C4-2B (cell line): ENCODE data around the gene TGFB3.

Experiments
- ZFX ChIP-seq: fragments of 450-650 bp; IDR thresholded peaks from 2 replicates; pipeline ENCODE4 v1.6.1; 2017
- TF ChIP-seq, protein P1 (sequence below): fragments of 450-650 bp; conservative IDR thresholded peaks from 2 replicates; pipeline ENCODE4 v1.5.1; 2017; ENCODE audit warnings: mild to moderate bottlenecking

DNA sequence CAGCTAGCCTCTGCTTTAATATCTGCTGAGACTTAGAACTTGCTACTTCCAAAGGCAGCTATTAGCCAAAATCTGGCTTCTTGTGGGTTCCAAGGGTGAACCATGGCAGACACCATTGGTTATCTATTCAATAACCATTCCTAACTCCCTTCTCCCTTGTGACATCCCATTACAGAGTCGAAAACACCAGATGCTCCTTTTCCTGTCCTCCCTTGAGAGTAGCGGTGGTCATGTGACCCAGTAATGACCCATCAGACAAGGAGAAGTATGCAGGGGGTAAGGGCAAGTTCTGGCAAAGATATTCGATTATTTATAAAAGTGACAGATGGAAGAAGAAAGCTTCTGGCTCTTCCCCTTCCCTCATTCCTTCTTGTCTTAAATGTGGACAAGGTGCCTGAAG, 20.1 kb downstream of the TGFB3 start:
- TF ChIP-seq, protein P1, sequence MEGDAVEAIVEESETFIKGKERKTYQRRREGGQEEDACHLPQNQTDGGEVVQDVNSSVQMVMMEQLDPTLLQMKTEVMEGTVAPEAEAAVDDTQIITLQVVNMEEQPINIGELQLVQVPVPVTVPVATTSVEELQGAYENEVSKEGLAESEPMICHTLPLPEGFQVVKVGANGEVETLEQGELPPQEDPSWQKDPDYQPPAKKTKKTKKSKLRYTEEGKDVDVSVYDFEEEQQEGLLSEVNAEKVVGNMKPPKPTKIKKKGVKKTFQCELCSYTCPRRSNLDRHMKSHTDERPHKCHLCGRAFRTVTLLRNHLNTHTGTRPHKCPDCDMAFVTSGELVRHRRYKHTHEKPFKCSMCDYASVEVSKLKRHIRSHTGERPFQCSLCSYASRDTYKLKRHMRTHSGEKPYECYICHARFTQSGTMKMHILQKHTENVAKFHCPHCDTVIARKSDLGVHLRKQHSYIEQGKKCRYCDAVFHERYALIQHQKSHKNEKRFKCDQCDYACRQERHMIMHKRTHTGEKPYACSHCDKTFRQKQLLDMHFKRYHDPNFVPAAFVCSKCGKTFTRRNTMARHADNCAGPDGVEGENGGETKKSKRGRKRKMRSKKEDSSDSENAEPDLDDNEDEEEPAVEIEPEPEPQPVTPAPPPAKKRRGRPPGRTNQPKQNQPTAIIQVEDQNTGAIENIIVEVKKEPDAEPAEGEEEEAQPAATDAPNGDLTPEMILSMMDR: no peak
- TF ChIP-seq ZFX: no peak
